GM12874 (cell line): ENCODE measurements around the gene MYCN.

Source experiments
- TF ChIP-seq, protein P1 (sequence below): IDR thresholded peaks from 2 replicates; pipeline ENCODE4 v1.5.1; 2011; ENCODE audit warnings: low read depth, mild to moderate bottlenecking, control low read depth, low read length, moderate library complexity; ENCODE audit not compliant: insufficient read depth

MYCN gene

GRCh38 chr2:15936277-15937104 lies 3.9 kb upstream of the MYCN start:
- TF ChIP-seq, protein P1, sequence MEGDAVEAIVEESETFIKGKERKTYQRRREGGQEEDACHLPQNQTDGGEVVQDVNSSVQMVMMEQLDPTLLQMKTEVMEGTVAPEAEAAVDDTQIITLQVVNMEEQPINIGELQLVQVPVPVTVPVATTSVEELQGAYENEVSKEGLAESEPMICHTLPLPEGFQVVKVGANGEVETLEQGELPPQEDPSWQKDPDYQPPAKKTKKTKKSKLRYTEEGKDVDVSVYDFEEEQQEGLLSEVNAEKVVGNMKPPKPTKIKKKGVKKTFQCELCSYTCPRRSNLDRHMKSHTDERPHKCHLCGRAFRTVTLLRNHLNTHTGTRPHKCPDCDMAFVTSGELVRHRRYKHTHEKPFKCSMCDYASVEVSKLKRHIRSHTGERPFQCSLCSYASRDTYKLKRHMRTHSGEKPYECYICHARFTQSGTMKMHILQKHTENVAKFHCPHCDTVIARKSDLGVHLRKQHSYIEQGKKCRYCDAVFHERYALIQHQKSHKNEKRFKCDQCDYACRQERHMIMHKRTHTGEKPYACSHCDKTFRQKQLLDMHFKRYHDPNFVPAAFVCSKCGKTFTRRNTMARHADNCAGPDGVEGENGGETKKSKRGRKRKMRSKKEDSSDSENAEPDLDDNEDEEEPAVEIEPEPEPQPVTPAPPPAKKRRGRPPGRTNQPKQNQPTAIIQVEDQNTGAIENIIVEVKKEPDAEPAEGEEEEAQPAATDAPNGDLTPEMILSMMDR: no peak

GRCh38 chr2:15937105-15937881 lies 3.1 kb upstream of the MYCN start:
- TF ChIP-seq, protein P1: no peak

GRCh38 chr2:15937882-15938802 lies 2.2 kb upstream of the MYCN start:
- TF ChIP-seq, protein P1: no peak

DNA sequence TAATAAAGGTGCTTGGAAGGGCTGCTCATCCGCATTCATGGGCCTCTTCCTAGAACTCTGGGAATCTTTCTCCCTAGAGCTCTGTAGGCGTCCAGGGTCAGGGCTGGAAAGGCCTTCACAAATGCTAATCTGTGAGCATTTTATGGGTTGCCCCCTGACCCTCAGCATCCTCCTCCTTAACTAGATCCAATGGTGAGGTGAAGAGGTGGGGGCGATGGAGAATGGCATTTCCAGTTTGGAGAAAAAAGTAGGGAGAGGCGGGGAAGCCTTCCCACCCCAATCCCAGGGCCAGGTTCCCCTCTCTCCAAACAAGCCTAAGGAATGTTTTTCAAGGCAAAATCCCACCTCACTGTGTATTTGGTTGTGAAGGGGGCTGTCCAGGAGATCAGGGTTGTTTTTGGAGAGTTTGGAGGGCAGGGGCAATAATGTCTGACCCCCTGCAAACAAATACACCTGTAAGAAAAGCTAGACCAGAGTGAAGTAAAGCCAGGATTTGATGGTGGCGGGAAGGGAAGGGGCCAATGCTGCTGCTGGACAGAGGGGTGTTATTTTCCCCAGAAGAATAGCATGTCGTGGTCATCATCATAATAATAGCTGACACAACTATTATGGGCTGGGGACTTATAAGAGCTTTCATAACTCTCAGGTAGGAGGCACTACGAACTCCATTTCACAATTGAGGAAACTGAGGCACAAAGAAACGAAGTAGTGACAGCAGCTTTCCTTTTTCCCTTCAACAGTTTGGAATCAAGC lies 1.4 kb upstream of the MYCN start:
- TF ChIP-seq, protein P1: no peak

DNA sequence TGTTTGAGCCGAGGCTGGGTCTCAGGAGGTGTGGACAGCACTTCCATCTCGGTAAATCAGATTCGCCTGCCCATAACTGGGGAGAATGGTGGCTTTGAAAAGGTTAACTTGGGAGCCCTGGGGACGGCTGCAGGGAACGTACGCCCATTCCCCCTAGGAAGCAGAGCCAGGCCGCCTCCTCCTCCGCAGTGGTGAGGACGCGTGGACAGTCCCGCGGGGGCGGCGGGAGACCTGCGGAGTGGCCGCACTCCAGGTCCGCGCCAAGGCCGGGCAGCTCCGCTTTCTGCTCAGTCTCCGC lies 845 bp upstream of the MYCN start:
- TF ChIP-seq, protein P1: no peak; the same call in 1 of the 2 replicates

- TF ChIP-seq, protein P1: no peak
Measured at GRCh38 chr2:15940661-15941480, 521 bp downstream of the MYCN start.
